ENCODE results near the gene RANBP3. TPM values are rescaled to one million over a fixed set of nuclear protein-coding genes. Genes with fewer than 3 reads are reported as not detected.

Gene RANBP3
- total RNA-seq, 6 donors from 2014 or later, result 64.4 to 116 (median 68.5) TPM

DNA sequence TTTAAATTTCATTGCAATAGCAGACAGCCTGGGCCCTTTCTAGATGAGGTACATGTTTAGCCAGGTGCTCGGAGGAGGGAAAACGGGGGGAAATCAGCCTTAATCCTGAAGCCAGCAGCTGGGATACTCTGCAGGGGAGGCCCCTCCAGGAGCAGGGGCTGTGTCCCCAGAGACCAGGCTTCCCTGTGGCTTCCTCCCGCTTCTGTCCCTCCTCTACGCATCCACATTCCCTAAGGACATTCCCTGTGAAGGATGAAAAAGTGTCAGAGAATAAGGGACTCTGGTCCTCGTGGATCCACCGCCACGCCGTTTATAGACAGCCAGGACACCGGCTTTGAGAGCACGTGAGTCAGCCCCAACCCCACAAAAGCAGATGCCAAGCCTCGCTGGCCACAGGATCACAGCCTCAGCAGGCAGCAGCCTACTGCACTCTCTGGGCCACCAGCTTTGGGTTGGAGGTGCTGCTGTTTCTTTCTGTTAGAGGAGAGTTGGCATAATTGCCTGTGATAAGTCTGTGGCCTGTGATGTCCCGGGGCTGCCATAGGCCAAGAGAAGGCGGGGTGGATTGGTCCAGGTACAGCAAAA, 36.7 kb upstream of the RANBP3 start:
- 91% methylated on average over 12 to 13 of the region's 13 CpGs for WGBS, 2 donors
- no peak overlapping the region for H3K27ac ChIP-seq
- DNase-seq, result no peak
- H3K4me3 ChIP-seq, result no peak overlapping the region
- H3K36me3 ChIP-seq, result peaks cover 0 to 45% (median 14%) of the 10 kb centered on the region in 4 donors
- H3K9me3 ChIP-seq, result no peaks in the 10 kb centered on the region
- H3K4me1 ChIP-seq, result no peaks in the 10 kb centered on the region
- ATAC-seq (ENCODE audit: low FRiP score in 2 of 2), result no peak
- no peaks in the 10 kb centered on the region for H3K27me3 ChIP-seq
- TF ChIP-seq CTCF (IDR thresholded peaks at IDR 0.05) (no peak), POLR2A (IDR thresholded peaks at IDR 0.05) (no peak), EP300 (IDR thresholded peaks at IDR 0.05) (no peak), POLR2AphosphoS5 (IDR thresholded peaks at IDR 0.05) (no peak)

- Histone ChIP-seq H3K36me3 (peaks cover 0 to 54% (median 20%) of the 10 kb centered on the region in 4 donors), H3K9me3 (no peaks in the 10 kb centered on the region), H3K4me1 (no peaks in the 10 kb centered on the region), H3K27me3 (no peaks in the 10 kb centered on the region), H3K27ac (no peak overlapping the region), H3K4me3 (no peak overlapping the region)
- ATAC-seq (ENCODE audit: low FRiP score in 2 of 2) (no peak), DNase-seq (no peak)
- TF ChIP-seq POLR2A (IDR thresholded peaks at IDR 0.05) (no peak), CTCF (IDR thresholded peaks at IDR 0.05) (no peak), POLR2AphosphoS5 (IDR thresholded peaks at IDR 0.05) (no peak), EP300 (IDR thresholded peaks at IDR 0.05) (no peak)
- 84 to 89% methylated on average over 16 to 18 of the region's 18 CpGs for WGBS, 2 donors
Measured at GRCh38 chr19:6012426-6013170, 34.7 kb upstream of the RANBP3 start.

GRCh38 chr19:6011794-6012193, 33.9 kb upstream of the RANBP3 start:
- H3K9me3 ChIP-seq, result no peaks in the 10 kb centered on the region
- H3K27ac ChIP-seq, result no peak overlapping the region
- H3K36me3 ChIP-seq, result peaks cover 0 to 61% (median 24%) of the 10 kb centered on the region in 4 donors
- no peak overlapping the region for H3K4me3 ChIP-seq
- 79 to 83% methylated on average over 1 of the region's 1 CpG for WGBS, 2 donors
- no peaks in the 10 kb centered on the region for H3K27me3 ChIP-seq
- no peaks in the 10 kb centered on the region for H3K4me1 ChIP-seq
- TF ChIP-seq POLR2AphosphoS5 (IDR thresholded peaks at IDR 0.05) (no peak), CTCF (IDR thresholded peaks at IDR 0.05) (no peak), EP300 (IDR thresholded peaks at IDR 0.05) (no peak), POLR2A (IDR thresholded peaks at IDR 0.05) (no peak)
- DNase-seq (no peak), ATAC-seq (ENCODE audit: low FRiP score in 2 of 2) (no peak)

- no peak overlapping the region for H3K4me3 ChIP-seq
- 82 to 94% methylated on average over 8 to 9 of the region's 10 CpGs for WGBS, 2 donors
- no peak overlapping the region for H3K27ac ChIP-seq
- no peak for TF ChIP-seq POLR2A (IDR thresholded peaks at IDR 0.05)
- no peak for TF ChIP-seq POLR2AphosphoS5 (IDR thresholded peaks at IDR 0.05)
- TF ChIP-seq CTCF (IDR thresholded peaks at IDR 0.05), result no peak
- TF ChIP-seq EP300 (IDR thresholded peaks at IDR 0.05), result no peak
- H3K4me1 ChIP-seq, result no peaks in the 10 kb centered on the region
- no peak for DNase-seq
- H3K27me3 ChIP-seq, result no peaks in the 10 kb centered on the region
- H3K36me3 ChIP-seq, result peaks cover 0 to 64% (median 26%) of the 10 kb centered on the region in 4 donors
- no peak for ATAC-seq (ENCODE audit: low FRiP score in 2 of 2)
- H3K9me3 ChIP-seq, result no peaks in the 10 kb centered on the region
Measured at GRCh38 chr19:6011206-6011605, 33.3 kb upstream of the RANBP3 start.

Data from upper lobe of left lung (tissue), 6 donors.